Measurements from ENCODE around the gene PIK3R5.

DNA sequence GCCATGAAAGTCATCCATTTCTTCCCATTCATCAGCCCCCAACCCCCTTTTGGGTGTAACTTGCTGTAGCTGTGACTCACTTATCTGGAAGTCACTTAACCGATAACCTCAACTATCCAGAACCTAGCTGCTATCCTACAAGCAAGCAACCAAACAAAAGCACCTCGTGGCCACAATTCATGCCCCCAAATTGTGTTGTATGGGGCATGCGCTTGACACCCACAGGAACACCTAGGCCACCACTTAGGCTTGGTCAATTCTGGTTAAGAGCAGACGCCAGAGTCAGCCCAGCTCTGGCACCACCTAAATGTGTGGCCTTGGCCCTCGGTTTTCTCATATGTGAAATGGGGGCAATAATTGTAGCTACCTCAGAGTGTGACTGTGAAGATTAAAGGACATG, 3.7 kb downstream of the PIK3R5 start:
- no peak for TF ChIP-seq EZH2 (IDR thresholded peaks at IDR 0.05; ENCODE audit: low read length, missing control alignments)
- TF ChIP-seq, protein P1, sequence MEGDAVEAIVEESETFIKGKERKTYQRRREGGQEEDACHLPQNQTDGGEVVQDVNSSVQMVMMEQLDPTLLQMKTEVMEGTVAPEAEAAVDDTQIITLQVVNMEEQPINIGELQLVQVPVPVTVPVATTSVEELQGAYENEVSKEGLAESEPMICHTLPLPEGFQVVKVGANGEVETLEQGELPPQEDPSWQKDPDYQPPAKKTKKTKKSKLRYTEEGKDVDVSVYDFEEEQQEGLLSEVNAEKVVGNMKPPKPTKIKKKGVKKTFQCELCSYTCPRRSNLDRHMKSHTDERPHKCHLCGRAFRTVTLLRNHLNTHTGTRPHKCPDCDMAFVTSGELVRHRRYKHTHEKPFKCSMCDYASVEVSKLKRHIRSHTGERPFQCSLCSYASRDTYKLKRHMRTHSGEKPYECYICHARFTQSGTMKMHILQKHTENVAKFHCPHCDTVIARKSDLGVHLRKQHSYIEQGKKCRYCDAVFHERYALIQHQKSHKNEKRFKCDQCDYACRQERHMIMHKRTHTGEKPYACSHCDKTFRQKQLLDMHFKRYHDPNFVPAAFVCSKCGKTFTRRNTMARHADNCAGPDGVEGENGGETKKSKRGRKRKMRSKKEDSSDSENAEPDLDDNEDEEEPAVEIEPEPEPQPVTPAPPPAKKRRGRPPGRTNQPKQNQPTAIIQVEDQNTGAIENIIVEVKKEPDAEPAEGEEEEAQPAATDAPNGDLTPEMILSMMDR (conservative IDR thresholded peaks at IDR 0.05 in 1 of 2, IDR thresholded peaks at IDR 0.05 in 1 of 2; ENCODE audit: low read depth in 1 of 2, low read length in 2 of 2) = no peak

All from fibroblast of lung (primary cell).